Neural cell (in vitro differentiated cells): ENCODE results near the gene USP49. TPM values are rescaled to one million over a fixed set of nuclear protein-coding genes. Genes with fewer than 3 reads are reported as not detected.

Experiments
- H2AFZ ChIP-seq: fragments of 200-600, 300-800 bp; sonication (generic), shearing (Covaris generic); 2 replicates; pipeline ENCODE4 v1.6.0; 2014; ENCODE audit warnings: low read depth, mild to moderate bottlenecking, antibody characterized with exemption, low read length, moderate library complexity
- H3F3A ChIP-seq: fragments of 200-600 bp; shearing (Covaris generic); 2 replicates; pipeline ENCODE4 v1.6.1; 2016; ENCODE audit warnings: mild to moderate bottlenecking, moderate library complexity, mixed read lengths, antibody characterized with exemption, low read length; ENCODE audit not compliant: insufficient read depth, poor library complexity, severe bottlenecking
- H3K27ac ChIP-seq: fragments of 200-600, 300-800 bp; sonication (generic), shearing (Covaris generic); 2 replicates; pipeline ENCODE4 v1.5.1; 2014; ENCODE audit warnings: mild to moderate bottlenecking, low read length, moderate library complexity
- H3K27me3 ChIP-seq: fragments of 300-800, 200-600 bp; sonication (generic), shearing (Covaris generic); 2 replicates; pipeline ENCODE4 v1.6.0; 2014; ENCODE audit warnings: mild to moderate bottlenecking, low read depth, low read length, moderate library complexity; ENCODE audit not compliant: insufficient read depth
- H3K36me3 ChIP-seq: fragments of 300-800, 200-600 bp; sonication (generic), shearing (Covaris generic); 2 replicates; pipeline ENCODE4 v1.5.1; 2014; ENCODE audit warnings: mild to moderate bottlenecking, antibody characterized with exemption, low read length, moderate library complexity; ENCODE audit not compliant: insufficient read depth
- H3K4me2 ChIP-seq: fragments of 300-800, 200-600 bp; sonication (generic), shearing (Covaris generic); 2 replicates; pipeline ENCODE4 v1.6.0; 2014; ENCODE audit warnings: mild to moderate bottlenecking, low read length
- H3K4me3 ChIP-seq: fragments of 300-800, 200-600 bp; sonication (generic), shearing (Covaris generic); 2 replicates; pipeline ENCODE4 v1.5.1; 2014; ENCODE audit warnings: mild to moderate bottlenecking, low read length, moderate library complexity
- H3K79me2 ChIP-seq: fragments of 200-600 bp; shearing (Covaris generic); replicated peaks from 2 replicates; pipeline ENCODE4 v1.6.0; 2014; ENCODE audit warnings: mild to moderate bottlenecking, low read length, moderate library complexity; ENCODE audit not compliant: insufficient read depth
- H3K9ac ChIP-seq: fragments of 300-800, 200-600 bp; sonication (generic), shearing (Covaris generic); 2 replicates; pipeline ENCODE4 v1.6.1; 2016; ENCODE audit warnings: mild to moderate bottlenecking, low read length, mixed read lengths
- H3K9me2 ChIP-seq: fragments of 200-600 bp; shearing (Covaris generic); 2 replicates; pipeline ENCODE4 v1.6.1; 2016; ENCODE audit warnings: mild to moderate bottlenecking, low read length, mixed read lengths; ENCODE audit not compliant: insufficient read depth
- H3K9me3 ChIP-seq: fragments of 200-600, 300-800 bp; sonication (generic), shearing (Covaris generic); 2 replicates; pipeline ENCODE4 v1.6.1; 2016; ENCODE audit warnings: mild to moderate bottlenecking, mixed run types, low read length, moderate library complexity, mixed read lengths
- H4K20me1 ChIP-seq: fragments of 200-600 bp; shearing (Covaris generic); 2 replicates; pipeline ENCODE4 v1.6.1; 2016; ENCODE audit warnings: mild to moderate bottlenecking, mixed run types; ENCODE audit not compliant: insufficient read depth
- EP300 ChIP-seq: fragments of 450-650 bp; conservative IDR thresholded peaks from 2 replicates; pipeline ENCODE4 v1.6.1; 2014; ENCODE audit warnings: antibody characterized with exemption, mild to moderate bottlenecking, moderate library complexity; ENCODE audit not compliant: poor library complexity, severe bottlenecking
- EZH2 ChIP-seq: fragments of 200-600, 300-800 bp; shearing (Covaris generic), sonication (generic); IDR thresholded peaks from 2 replicates; pipeline ENCODE4 v1.6.1; 2014; ENCODE audit warnings: antibody characterized with exemption, low read length, borderline replicate concordance, mild to moderate bottlenecking; ENCODE audit not compliant: insufficient read depth, poor library complexity, severe bottlenecking
- MXI1 ChIP-seq: fragments of 450-650 bp; conservative IDR thresholded peaks from 2 replicates; pipeline ENCODE4 v1.6.1; 2014; ENCODE audit warnings: antibody characterized with exemption, mild to moderate bottlenecking; ENCODE audit not compliant: poor library complexity, severe bottlenecking
- POLR2AphosphoS5 ChIP-seq: IDR thresholded peaks from 2 replicates; pipeline ENCODE4 v1.6.1; 2012
- RAD21 ChIP-seq: fragments of 450-650 bp; conservative IDR thresholded peaks from 2 replicates; pipeline ENCODE4 v1.6.1; 2014; ENCODE audit warnings: antibody characterized with exemption, mild to moderate bottlenecking, moderate library complexity
- SMC3 ChIP-seq: fragments of 450-650 bp; conservative IDR thresholded peaks from 2 replicates; pipeline ENCODE4 v1.6.1; 2014; ENCODE audit warnings: antibody characterized with exemption, mild to moderate bottlenecking, moderate library complexity; ENCODE audit not compliant: poor library complexity
- TAF1 ChIP-seq: IDR thresholded peaks from 2 replicates; pipeline ENCODE4 v1.6.1; 2012; ENCODE audit warnings: low read depth
- polyA plus RNA-seq: library from polyadenylated mRNA; depleted of rRNA; stranded (reverse); fragments of >200 nt; gene quantifications from 2 replicates; pipeline ENCODE4 v1.2.3, GENCODE V29; 2014
- TF ChIP-seq, protein P1 (sequence below): IDR thresholded peaks from 2 replicates; pipeline ENCODE4 v1.6.1; 2012; ENCODE audit warnings: borderline replicate concordance
- TF ChIP-seq, protein P2 (sequence below): fragments of 450-650 bp; IDR thresholded peaks from 2 replicates; pipeline ENCODE4 v1.5.1; 2014; ENCODE audit warnings: antibody characterized with exemption, mild to moderate bottlenecking, moderate library complexity; ENCODE audit not compliant: poor library complexity, severe bottlenecking

USP49 gene
- polyA plus RNA-seq, 1 donor from 2014 or later, result 23.5 TPM

DNA sequence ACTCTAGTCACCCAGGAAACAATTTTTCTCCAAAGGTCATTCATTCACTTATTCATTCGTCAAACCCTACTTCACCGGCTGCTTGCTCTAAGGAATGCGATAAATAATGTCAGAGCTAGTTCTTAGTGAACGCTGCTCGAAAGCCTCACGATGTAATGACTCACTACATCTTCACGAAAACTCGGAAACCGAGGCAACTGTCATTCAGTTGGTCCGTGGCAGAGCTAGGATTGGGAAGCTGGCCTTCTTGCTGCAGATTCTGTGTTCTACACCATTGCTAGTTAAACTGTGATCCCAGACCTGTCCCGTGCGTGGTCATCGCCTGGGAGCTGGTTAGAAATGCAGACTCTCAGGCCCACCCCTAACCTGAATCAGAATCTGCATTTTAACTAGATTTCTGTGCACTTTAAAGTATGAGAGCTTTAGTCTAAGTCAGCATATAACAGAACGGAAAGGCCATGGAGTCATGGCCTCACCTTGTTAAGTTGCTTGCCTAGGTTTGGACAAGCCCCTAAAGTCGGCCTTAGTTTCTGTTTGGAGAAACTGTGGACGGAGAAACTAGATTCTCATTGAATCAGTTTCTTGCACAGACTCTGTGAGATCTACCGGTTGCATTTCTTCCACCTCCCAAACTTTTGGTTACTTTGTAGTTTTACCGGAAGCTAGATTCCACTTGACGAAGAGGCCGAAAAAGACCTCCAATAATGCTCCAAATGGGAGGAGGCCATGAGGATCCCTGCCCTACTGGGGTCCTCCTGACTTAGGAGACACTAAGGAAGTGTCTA, 47.1 kb upstream of the USP49 start:
- no peaks in the 10 kb centered on the region for H3K9me3 ChIP-seq
- no peaks in the 10 kb centered on the region for H4K20me1 ChIP-seq
- no peak overlapping the region for H3K27ac ChIP-seq
- H3K36me3 ChIP-seq, result no peaks in the 10 kb centered on the region
- peak overlapping the region; percentile 53 for H2AFZ ChIP-seq
- peak overlapping the region; percentile 80 for H3K4me3 ChIP-seq
- no peak for TF ChIP-seq EP300
- TF ChIP-seq TAF1, result no peak
- TF ChIP-seq, protein P1, sequence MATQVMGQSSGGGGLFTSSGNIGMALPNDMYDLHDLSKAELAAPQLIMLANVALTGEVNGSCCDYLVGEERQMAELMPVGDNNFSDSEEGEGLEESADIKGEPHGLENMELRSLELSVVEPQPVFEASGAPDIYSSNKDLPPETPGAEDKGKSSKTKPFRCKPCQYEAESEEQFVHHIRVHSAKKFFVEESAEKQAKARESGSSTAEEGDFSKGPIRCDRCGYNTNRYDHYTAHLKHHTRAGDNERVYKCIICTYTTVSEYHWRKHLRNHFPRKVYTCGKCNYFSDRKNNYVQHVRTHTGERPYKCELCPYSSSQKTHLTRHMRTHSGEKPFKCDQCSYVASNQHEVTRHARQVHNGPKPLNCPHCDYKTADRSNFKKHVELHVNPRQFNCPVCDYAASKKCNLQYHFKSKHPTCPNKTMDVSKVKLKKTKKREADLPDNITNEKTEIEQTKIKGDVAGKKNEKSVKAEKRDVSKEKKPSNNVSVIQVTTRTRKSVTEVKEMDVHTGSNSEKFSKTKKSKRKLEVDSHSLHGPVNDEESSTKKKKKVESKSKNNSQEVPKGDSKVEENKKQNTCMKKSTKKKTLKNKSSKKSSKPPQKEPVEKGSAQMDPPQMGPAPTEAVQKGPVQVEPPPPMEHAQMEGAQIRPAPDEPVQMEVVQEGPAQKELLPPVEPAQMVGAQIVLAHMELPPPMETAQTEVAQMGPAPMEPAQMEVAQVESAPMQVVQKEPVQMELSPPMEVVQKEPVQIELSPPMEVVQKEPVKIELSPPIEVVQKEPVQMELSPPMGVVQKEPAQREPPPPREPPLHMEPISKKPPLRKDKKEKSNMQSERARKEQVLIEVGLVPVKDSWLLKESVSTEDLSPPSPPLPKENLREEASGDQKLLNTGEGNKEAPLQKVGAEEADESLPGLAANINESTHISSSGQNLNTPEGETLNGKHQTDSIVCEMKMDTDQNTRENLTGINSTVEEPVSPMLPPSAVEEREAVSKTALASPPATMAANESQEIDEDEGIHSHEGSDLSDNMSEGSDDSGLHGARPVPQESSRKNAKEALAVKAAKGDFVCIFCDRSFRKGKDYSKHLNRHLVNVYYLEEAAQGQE, result no peak
- no peak for TF ChIP-seq RAD21
- no peak for TF ChIP-seq MXI1
- TF ChIP-seq EZH2, result no peak
- TF ChIP-seq, protein P2, sequence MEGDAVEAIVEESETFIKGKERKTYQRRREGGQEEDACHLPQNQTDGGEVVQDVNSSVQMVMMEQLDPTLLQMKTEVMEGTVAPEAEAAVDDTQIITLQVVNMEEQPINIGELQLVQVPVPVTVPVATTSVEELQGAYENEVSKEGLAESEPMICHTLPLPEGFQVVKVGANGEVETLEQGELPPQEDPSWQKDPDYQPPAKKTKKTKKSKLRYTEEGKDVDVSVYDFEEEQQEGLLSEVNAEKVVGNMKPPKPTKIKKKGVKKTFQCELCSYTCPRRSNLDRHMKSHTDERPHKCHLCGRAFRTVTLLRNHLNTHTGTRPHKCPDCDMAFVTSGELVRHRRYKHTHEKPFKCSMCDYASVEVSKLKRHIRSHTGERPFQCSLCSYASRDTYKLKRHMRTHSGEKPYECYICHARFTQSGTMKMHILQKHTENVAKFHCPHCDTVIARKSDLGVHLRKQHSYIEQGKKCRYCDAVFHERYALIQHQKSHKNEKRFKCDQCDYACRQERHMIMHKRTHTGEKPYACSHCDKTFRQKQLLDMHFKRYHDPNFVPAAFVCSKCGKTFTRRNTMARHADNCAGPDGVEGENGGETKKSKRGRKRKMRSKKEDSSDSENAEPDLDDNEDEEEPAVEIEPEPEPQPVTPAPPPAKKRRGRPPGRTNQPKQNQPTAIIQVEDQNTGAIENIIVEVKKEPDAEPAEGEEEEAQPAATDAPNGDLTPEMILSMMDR, result no peak
- no peak for TF ChIP-seq POLR2AphosphoS5
- no peak for TF ChIP-seq SMC3
- no peaks in the 10 kb centered on the region for H3K79me2 ChIP-seq
- H3K9ac ChIP-seq, result peak overlapping the region; percentile 70
- H3K9me2 ChIP-seq, result no peaks in the 10 kb centered on the region
- no peaks in the 10 kb centered on the region for H3K27me3 ChIP-seq
- H3F3A ChIP-seq, result no peaks in the 10 kb centered on the region
- H3K4me2 ChIP-seq, result peak overlapping the region; percentile 46

DNA sequence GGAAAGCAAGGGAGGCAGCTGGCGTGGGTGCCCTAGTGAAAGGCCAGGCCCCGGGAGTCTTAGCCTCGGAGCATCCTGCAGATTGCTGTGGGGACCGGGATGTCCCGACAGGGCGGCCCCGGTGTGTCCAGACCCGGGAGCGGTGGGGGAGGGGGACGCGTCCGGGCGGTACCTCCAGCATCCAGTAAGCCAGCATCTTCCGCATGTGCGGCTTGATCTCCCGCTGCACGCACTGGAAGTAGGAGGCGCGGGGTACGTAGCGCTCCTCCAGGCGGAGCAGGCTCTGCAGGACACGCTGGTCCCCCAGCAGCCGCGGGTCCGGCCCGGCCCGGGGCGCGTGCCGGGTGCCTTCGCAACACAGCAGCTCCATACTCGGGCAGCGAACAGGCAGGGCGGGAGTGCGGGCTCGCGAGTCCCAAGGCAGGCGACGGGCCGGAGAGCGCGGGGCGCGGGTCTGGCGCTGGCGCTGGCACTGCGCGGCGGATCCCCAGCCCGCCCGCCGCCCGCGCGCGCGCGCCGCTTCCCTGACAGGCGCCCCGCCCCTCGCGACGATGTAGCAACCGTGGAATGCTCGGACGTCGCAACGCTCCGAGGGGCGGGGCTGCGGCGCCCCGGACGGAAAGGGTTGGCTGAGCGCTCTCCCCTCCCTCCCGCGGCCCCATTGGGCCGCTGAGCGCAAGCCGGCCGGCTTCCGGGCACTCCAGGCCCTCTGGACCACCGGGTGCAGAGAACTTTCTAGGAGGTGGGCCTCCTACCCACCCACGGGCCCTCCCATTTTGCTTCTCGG, 46.3 kb upstream of the USP49 start, which contains the start of gene CCND3:
TSS of gene CCND3 (minus strand) at position 529 of the 787 bp plus-strand sequence. CDS start at position 370, 159 bp downstream.
- Histone ChIP-seq H3F3A (no peaks in the 10 kb centered on the region), H3K4me2 (peak within 1 kb of the TSS; percentile 76), H3K9ac (peak within 1 kb of the TSS; percentile 70), H3K9me3 (no peaks in the 10 kb centered on the region), H3K27me3 (no peaks in the 10 kb centered on the region), H3K9me2 (no peaks in the 10 kb centered on the region), H3K27ac (peak within 1 kb of the TSS; percentile 44), H3K36me3 (no peaks in the 10 kb centered on the region), H3K4me3 (peak within 1 kb of the TSS; percentile 80), H2AFZ (peak within 1 kb of the TSS; percentile 53), H4K20me1 (no peaks in the 10 kb centered on the region), H3K79me2 (no peaks in the 10 kb centered on the region)
- TF ChIP-seq, protein P2, result peak; percentile 41
- TF ChIP-seq MXI1 (peak; percentile 90), RAD21 (peak; percentile 25), SMC3 (peak; percentile 40), EP300 (peak; percentile 32), POLR2AphosphoS5 (peak; percentile 54), EZH2 (no peak), TAF1 (peak; percentile 51)
- TF ChIP-seq, protein P1, result no peak
